T-helper 2 cell treated with Interferon-gamma antibody and Interleukin-4, amounts not matched to agents 5 μg/mL and 100 μg/mL, for 36 hours (primary cell): ENCODE measurements around the gene KRTAP5-4.
A peak's percentile ranks its signal among the peaks of the same experiment; 100 is the strongest.
"Not testable (repeated sequence)": the region's sequence is repeated elsewhere in the genome, so short reads cannot be mapped to it uniquely, and the experiment has no call there.

ENCODE experiments used
- DNase-seq: peaks from one replicate; pipeline ENCODE4 v3.0.0; 2021; ENCODE audit warnings: low spot score
- H3K27ac Mint-ChIP-seq: one replicate; pipeline ENCODE4 v1.8.0; 2021; ENCODE audit warnings: mild to moderate bottlenecking, mixed read lengths
- H3K27me3 Mint-ChIP-seq: one replicate; pipeline ENCODE4 v1.8.0; 2021; ENCODE audit warnings: low read depth, mixed read lengths
- H3K36me3 Mint-ChIP-seq: one replicate; pipeline ENCODE4 v1.8.0; 2021; ENCODE audit warnings: low read depth, mixed read lengths
- H3K4me1 Mint-ChIP-seq: one replicate; pipeline ENCODE4 v1.8.0; 2021; ENCODE audit warnings: low read depth, mixed read lengths
- H3K4me3 Mint-ChIP-seq: one replicate; pipeline ENCODE4 v1.8.0; 2022; ENCODE audit warnings: mild to moderate bottlenecking, moderate library complexity, mixed read lengths
- H3K9me3 Mint-ChIP-seq: one replicate; pipeline ENCODE4 v1.8.0; 2021; ENCODE audit warnings: mixed read lengths

The KRTAP5-4 gene, protein sequence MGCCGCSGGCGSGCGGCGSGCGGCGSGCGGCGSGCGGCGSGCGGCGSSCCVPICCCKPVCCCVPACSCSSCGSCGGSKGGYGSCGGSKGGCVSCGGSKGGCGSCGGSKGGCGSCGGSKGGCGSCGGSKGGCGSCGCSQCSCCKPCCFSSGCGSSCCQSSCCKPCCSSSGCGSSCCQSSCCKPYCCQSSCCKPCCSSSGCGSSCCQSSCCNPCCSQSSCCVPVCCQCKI

DNA sequence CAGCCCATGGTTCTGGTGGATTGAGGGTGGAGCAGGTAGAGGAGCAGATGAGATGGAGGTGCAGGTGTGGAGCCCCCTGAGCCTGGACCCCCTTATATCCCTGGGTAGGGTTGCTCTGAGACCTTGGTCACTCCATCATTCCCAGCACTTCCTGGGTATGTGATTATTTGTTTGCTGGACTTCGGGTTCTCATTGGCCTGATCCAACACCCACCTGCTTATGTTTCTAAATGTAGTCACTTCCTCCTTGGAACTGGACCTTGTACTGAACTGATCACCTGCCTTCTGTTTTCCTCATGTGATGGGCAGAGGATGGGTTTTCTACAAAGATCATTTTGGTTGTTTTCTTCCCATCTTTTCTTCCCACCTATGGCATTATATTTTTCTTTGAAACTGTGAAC is at the start of gene KRTAP5-4:
Gene KRTAP5-4 (minus strand): TSS at position 53 of the 400 bp plus-strand sequence. CDS start 45 bp downstream, at position 8.
- H3K9me3 Mint-ChIP-seq = no peaks in the 10 kb centered on the region
- no peaks in the 10 kb centered on the region for H3K36me3 Mint-ChIP-seq
- no peak within 1 kb of the TSS for H3K4me3 Mint-ChIP-seq
- peaks cover 5% of the 10 kb centered on the region for H3K4me1 Mint-ChIP-seq
- DNase-seq = no peak
- H3K27me3 Mint-ChIP-seq = no peaks in the 10 kb centered on the region
- H3K27ac Mint-ChIP-seq = no peak within 1 kb of the TSS

DNA sequence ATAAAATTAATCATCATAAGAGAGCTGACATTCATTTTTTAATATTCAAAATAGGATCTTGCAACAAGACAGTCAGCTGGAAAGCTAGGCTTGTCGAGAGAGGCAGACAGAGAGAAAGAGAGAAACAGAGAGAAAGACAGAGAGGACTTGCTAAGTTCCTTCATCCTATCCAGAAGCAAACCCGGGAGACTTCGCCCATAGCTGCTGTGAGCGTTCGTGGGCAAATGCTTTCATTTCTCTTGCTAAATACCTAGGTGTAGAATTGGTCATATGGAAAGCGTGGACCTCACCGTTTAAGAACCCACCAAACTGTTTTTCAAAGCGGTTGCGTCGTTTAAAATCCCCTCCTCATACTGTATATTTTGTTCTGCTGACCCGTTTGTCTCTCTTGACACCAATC is 49.7 kb upstream of the KRTAP5-4 start:
- Mint-ChIP-seq H3K36me3 (no peaks in the 10 kb centered on the region), H3K27me3 (peaks cover 44% of the 10 kb centered on the region), H3K4me1 (no peaks in the 10 kb centered on the region), H3K4me3 (no peak overlapping the region), H3K27ac (no peak overlapping the region), H3K9me3 (no peaks in the 10 kb centered on the region)
- no peak for DNase-seq

DNA sequence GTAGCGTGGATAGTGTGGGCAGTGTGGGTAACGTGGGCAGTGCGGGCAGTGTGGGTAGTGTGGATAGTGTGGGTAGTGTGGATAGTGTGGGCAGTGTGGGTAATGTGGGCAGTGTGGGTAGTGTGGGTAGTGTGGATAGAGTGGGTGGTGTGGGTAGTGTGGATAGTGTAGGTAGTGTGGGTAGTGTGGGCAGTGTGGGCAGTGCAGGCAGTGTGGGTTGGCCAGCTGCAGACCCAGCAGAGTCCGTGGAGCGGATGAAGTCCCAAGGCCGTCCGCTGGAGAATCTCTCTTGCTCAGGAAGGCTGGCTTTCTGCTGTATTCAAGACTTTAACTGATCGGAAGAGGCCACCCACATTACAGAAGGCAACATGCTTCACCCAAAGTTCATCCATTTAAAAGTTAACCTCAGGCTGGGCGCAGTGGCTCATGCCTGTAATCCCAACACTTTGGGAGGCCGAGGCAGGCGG is 49.0 kb upstream of the KRTAP5-4 start:
- Mint-ChIP-seq H3K4me1 (no peaks in the 10 kb centered on the region), H3K4me3 (no peak overlapping the region), H3K27me3 (peaks cover 41% of the 10 kb centered on the region), H3K27ac (no peak overlapping the region), H3K9me3 (no peaks in the 10 kb centered on the region), H3K36me3 (no peaks in the 10 kb centered on the region)
- DNase-seq = no peak

DNA sequence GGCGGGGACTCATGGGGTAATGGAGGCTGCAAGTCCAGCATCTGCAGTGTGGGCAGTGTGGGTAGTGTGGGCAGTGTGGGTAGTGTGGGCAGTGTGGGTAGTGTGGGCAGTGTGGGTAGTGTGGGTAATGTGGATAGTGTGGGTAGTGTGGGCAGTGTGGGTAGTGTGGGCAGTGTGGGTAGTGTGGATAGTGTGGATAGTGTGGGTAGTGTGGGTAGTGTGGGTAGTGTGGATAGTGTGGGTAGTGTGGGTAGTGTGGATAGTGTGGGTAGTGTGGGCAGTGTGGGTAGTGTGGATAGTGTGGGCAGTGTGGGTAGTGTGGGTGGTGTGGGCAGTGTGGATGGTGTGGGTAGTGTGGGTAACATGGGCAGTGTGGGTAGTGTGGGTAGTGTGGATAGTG is 48.5 kb upstream of the KRTAP5-4 start:
- DNase-seq, H3K36me3 Mint-ChIP-seq, H3K9me3 Mint-ChIP-seq, H3K4me3 Mint-ChIP-seq, H3K4me1 Mint-ChIP-seq: not testable (repeated sequence)
- peak overlapping the region; percentile 20 for H3K27ac Mint-ChIP-seq
- peaks cover 38% of the 10 kb centered on the region for H3K27me3 Mint-ChIP-seq

DNA sequence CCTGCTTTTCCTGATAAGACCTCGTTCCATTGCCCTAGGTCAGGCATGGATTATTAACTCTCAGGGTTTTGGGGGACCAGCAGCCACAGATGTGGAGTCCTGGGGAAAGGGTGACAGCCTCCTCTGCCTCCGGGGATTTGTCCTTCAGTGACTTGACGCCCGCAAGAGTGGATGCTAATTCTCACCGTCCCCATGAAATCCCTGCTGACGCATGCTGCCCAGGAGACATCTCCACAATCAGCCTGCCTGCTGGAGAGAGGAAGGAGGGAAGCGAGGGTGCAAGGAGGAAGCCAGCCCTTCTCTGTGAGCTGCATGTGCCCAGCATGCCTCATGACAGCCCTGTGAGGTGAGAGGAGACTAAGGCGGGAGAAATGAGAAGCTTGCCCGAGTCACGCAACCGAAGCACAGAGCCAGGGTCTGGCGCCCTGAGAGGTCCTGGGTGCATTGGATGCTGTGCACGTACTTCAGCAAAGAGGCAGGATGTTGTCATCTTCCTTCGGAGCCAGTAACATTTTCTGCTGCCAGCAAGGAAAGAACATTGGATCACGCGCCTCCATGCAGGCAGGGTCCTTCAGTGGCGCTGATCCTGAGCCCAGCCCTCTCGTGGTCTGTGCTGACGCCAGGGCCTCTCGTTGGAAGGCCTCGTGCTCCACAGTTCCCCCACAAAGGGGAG is 47.7 kb upstream of the KRTAP5-4 start:
- H3K4me3 Mint-ChIP-seq = no peak overlapping the region
- no peak for DNase-seq

DNA sequence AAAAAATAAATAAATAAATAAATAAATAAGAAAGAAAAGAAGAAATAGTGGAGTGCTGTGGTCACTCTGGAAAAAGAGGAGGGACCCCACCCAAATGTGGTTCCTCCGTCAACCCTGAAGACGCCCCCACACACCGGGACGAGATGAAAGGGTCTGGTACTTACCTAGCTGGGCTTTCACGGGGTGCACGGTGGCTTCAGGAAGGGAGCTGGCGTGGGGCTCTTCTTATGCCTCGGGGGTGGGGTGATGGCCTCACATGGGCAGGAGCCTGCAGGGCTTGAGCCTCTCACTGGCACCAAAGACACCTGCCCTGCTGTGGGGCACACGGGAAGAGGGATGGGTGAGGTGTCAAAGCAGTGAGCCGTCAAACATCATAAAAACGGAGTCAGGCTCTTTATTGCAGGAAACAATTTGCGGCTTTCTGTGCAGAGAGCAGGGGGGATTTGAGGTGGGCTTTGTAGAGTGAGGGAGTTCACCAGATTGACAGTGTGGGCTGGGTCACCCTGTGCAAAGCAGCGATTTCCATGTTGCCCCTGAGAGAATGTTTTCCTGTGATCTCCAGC is 47.1 kb upstream of the KRTAP5-4 start:
- no peaks in the 10 kb centered on the region for H3K36me3 Mint-ChIP-seq
- DNase-seq = no peak
- no peaks in the 10 kb centered on the region for H3K4me1 Mint-ChIP-seq
- no peaks in the 10 kb centered on the region for H3K9me3 Mint-ChIP-seq
- no peak overlapping the region for H3K27ac Mint-ChIP-seq
- no peak overlapping the region for H3K4me3 Mint-ChIP-seq
- H3K27me3 Mint-ChIP-seq = peaks cover 32% of the 10 kb centered on the region

More for the DNA sequence above, 47.7 kb upstream of the KRTAP5-4 start:
- Mint-ChIP-seq H3K27ac (no peak overlapping the region), H3K36me3 (no peaks in the 10 kb centered on the region), H3K4me1 (no peaks in the 10 kb centered on the region), H3K27me3 (peaks cover 32% of the 10 kb centered on the region), H3K9me3 (no peaks in the 10 kb centered on the region)

DNA sequence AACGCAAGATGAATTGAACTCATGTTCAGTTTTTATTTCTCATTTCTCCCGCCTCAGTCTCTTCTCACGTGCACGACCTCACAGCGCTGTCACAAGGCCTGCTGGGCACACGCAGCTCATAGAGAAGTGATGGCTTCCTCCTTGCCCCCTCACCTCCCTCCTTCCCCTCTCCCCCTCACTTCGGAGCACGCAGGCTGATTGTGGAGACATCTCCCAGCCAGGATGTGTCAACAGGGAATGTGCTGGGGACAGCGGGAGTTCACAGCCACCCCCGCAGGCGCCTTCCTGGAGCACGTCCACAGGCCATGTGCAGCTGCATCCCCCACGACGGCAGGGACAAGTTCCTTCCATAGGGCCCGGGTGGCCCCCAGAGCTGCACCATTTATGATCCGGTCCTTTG is 46.0 kb upstream of the KRTAP5-4 start:
- Mint-ChIP-seq H3K4me3 (no peak overlapping the region), H3K27ac (no peak overlapping the region), H3K9me3 (no peaks in the 10 kb centered on the region), H3K4me1 (no peaks in the 10 kb centered on the region), H3K27me3 (peaks cover 24% of the 10 kb centered on the region), H3K36me3 (no peaks in the 10 kb centered on the region)
- DNase-seq = no peak

DNA sequence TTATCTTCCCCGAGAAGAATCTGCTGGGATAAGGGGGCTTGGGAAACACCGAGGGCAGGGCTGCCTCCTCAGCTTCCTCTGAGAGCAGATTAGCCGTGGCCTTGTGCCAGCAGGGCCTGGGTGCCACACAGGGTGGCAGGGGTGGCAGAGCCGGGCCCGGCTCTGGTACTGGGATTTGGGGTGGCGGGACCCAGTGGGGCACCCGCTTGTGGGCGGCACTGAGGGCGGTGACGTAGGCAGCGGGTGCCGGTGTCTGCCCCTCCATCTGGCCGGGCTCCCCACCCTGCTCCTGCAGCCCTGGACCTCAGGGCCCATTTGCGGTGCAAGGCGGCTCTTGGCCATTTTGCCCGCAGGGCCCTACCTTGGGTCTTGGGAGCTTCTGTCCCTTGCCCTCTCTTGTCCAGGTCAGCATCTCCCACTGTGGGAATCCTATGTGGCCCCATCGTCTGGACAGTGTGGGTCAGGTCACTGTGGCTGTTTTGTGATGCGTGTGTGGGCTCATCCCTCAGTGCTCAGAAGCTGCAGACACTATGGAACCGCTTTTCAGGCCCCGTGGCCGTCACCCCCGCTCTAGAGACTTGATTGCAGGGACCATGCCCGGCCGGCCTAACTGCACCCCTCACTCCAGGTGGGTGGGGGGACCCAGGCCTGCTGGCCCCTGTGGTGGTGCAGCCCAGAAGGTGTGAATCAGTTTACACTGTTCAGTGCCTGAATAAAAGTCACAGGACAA is 45.3 kb upstream of the KRTAP5-4 start:
- Mint-ChIP-seq H3K27me3 (peaks cover 19% of the 10 kb centered on the region), H3K4me1 (no peaks in the 10 kb centered on the region), H3K9me3 (no peaks in the 10 kb centered on the region), H3K27ac (no peak overlapping the region), H3K4me3 (no peak overlapping the region), H3K36me3 (no peaks in the 10 kb centered on the region)
- DNase-seq = no peak

DNA sequence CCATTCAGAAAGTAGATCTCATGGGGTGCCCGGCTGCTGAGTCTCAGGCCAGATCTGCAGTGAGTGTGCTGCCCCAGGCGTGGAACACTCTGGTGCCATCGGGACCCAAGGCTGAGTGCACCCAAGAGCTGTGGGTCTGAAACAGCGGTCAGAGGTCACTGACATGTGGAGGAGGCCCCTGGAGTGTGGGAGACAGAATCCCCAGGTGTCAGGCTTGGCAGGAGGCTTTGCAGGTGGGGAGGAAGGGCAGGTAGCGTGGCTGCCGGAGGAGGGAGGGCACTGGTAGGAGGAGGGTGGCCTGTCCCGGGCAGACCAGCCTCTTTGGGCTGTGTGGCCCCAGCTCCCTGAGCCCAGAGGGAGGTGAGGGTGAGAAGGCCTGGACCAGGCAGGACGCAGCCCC is 43.4 kb upstream of the KRTAP5-4 start:
- no peak overlapping the region for H3K4me3 Mint-ChIP-seq
- H3K27ac Mint-ChIP-seq = no peak overlapping the region
- DNase-seq = no peak
- peaks cover 26% of the 10 kb centered on the region for H3K27me3 Mint-ChIP-seq
- no peaks in the 10 kb centered on the region for H3K4me1 Mint-ChIP-seq
- no peaks in the 10 kb centered on the region for H3K9me3 Mint-ChIP-seq
- no peaks in the 10 kb centered on the region for H3K36me3 Mint-ChIP-seq

DNA sequence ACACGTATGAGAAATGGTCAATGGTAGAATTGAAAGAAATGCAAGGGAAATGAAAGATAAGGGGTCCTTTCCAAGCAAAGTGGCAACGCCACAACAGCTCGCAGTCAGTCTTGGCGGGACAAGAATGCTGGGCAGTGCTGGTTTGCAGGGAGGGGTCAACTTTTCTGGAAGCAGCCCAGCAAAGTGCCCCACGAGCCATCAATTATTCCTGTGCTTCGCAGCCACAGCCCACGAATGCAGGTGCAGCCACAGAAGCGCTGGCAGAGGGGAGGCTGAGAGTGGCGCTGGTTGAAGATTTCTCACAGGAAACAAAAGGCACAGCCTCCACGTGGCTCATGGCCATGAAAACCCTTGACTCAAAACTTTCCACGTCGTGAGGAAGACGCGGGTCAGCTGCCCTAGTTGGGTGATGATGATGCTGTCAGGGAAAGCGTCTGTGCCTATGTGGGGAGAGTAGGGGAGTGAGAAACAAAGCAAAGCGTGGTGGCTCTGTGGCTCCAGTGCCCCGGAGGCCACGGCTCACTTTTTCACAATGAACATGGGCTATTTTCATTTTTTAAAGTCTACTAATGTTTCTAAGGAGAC is 40.9 kb upstream of the KRTAP5-4 start:
- H3K4me1 Mint-ChIP-seq, DNase-seq, H3K27ac Mint-ChIP-seq, H3K9me3 Mint-ChIP-seq, H3K36me3 Mint-ChIP-seq, H3K4me3 Mint-ChIP-seq: not testable (repeated sequence)
- H3K27me3 Mint-ChIP-seq = peaks cover 16% of the 10 kb centered on the region

DNA sequence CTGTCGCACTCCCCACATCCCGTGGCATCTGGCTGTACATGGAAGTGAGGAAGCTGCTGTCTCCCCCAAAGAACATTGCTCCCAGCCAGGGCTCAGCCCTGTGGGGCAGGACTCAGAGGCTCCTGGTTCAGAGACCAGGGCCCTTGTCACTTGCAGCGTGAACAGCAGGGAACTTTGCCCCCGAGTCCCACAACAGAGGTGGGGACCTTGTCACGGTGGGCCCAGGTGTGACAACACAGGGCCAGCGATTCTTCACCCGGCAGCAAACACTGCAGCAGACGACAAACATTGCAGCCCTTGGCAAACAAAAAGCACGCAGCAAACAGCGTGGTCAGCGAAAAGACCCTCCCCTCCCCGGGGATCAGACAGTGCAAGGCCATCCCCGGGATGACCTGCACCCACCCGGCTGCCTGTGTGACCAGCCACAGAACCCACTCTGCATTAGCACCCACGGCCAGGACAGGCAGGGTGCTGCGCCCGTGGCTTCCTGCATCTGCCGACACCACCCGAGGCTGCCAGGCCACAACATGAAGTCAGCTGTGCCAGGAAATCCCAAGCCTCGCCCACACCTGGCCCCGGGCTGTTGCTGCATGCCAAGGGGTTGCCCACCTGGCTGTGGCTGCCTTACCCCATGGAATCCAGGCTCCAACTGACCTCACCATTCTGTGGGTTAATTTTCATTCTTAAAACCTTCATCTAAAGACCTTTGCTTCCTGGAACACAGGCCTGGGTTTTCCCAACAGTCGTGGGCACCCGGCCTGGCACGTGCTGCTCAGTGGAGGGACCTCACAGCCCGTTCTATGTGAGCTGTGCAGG is 39.7 kb upstream of the KRTAP5-4 start:
- H3K9me3 Mint-ChIP-seq, H3K36me3 Mint-ChIP-seq, H3K4me1 Mint-ChIP-seq, DNase-seq, H3K27ac Mint-ChIP-seq, H3K4me3 Mint-ChIP-seq: not testable (repeated sequence)
- H3K27me3 Mint-ChIP-seq = peaks cover 15% of the 10 kb centered on the region

DNA sequence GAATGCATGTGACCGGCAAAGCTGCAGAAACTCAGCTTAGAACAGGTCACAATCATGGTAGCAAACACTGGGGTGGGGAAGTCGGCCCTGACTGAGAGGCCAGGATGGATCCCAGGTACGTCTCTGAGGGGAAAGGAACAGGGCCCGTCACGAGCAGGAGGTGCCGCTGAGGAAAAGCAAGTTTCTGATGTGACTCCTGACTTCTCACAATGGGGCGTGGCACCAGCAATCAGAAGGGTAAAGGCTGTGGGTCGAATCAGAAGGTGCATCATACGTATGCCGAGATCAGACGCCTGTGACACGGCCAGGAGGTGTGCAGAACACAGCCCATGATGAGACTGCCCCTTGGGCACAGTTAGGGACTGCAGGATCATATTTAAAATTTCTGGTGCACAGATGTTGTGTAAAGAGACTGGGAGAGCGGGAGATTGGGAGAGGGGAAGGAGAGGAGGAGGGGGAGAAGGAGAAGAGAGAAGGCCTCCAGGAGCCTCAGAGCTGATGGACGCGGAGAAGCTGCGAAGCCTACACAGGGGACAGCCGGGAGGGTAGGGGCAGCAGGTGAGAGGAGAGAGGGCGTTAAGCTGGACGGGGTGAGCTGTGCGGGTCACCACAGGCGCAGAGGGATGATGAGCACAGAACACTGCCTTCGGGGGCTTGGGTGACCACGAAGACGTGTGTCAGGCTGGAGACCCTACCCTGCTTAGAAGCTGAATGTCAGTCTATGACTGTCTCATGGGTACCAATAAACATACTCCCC is 38.4 kb upstream of the KRTAP5-4 start:
- Mint-ChIP-seq H3K9me3 (no peaks in the 10 kb centered on the region), H3K4me3 (no peak overlapping the region), H3K27ac (no peak overlapping the region), H3K4me1 (peaks cover 6% of the 10 kb centered on the region), H3K36me3 (no peaks in the 10 kb centered on the region), H3K27me3 (peaks cover 15% of the 10 kb centered on the region)
- no peak for DNase-seq

DNA sequence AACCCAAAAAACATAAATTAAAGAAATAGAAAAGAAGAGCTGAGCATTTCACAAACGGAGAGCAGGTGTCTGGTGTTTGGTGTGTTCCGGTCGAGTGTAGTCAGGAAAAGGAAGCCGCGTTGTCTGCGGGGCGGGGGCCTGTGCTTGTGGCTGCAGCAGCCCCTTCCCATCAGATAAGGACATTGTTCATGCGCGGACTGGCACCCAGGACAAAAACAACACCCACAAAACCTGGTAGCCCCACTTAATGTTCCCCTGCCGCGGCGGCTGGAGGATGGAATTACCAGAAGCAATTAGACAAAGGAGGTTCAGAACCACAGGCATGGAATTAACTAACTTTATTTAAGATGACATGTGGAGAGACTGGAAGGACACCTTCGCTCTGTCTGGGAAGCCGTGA is 37.6 kb upstream of the KRTAP5-4 start:
- Mint-ChIP-seq H3K9me3 (no peaks in the 10 kb centered on the region), H3K36me3 (no peaks in the 10 kb centered on the region), H3K4me3 (no peak overlapping the region), H3K4me1 (peaks cover 6% of the 10 kb centered on the region), H3K27me3 (peaks cover 15% of the 10 kb centered on the region), H3K27ac (no peak overlapping the region)
- no peak for DNase-seq
